Osteocyte (in vitro differentiated cells): ENCODE data around the gene ZNF75A. TPM values are rescaled to one million over a fixed set of nuclear protein-coding genes. Genes with fewer than 3 reads are reported as not detected.

Source experiments
- DNase-seq: peaks from one replicate; pipeline ENCODE4 v3.0.0; 2021; ENCODE audit warnings: mixed read lengths; ENCODE audit not compliant: unreplicated experiment; ENCODE audit errors: extremely low spot score
- H3K27ac Mint-ChIP-seq: one replicate; pipeline ENCODE4 v1.8.0; 2021; ENCODE audit warnings: mild to moderate bottlenecking, mixed read lengths; ENCODE audit not compliant: unreplicated experiment
- H3K27me3 Mint-ChIP-seq: one replicate; pipeline ENCODE4 v1.8.0; 2021; ENCODE audit warnings: mixed read lengths; ENCODE audit not compliant: unreplicated experiment
- H3K36me3 Mint-ChIP-seq: one replicate; pipeline ENCODE4 v1.8.0; 2021; ENCODE audit warnings: mixed read lengths; ENCODE audit not compliant: unreplicated experiment
- H3K4me1 Mint-ChIP-seq: one replicate; pipeline ENCODE4 v1.8.0; 2021; ENCODE audit warnings: mixed read lengths; ENCODE audit not compliant: unreplicated experiment
- H3K4me3 Mint-ChIP-seq: one replicate; pipeline ENCODE4 v1.8.0; 2021; ENCODE audit warnings: mild to moderate bottlenecking, moderate library complexity, mixed read lengths; ENCODE audit not compliant: unreplicated experiment
- H3K9me3 Mint-ChIP-seq: one replicate; pipeline ENCODE4 v1.8.0; 2021; ENCODE audit warnings: mixed read lengths; ENCODE audit not compliant: unreplicated experiment
- CTCF ChIP-seq: fragments of 200-600 bp; sonication (generic); IDR thresholded peaks from 2 replicates; pipeline ENCODE4 v1.5.0; 2021; ENCODE audit warnings: antibody characterized with exemption, mild to moderate bottlenecking, moderate library complexity
- total RNA-seq: library from RNA; stranded (reverse); gene quantifications from 2 replicates; pipeline ENCODE4 v1.2.1, GENCODE V29; 2021

Gene ZNF75A
- total RNA-seq, 1 donor from 2014 or later, result 24.2 TPM

- DNase-seq, result no peak
- TF ChIP-seq CTCF, result no peak
- peaks cover 11% of the 10 kb centered on the region for H3K27me3 Mint-ChIP-seq
- H3K4me3 Mint-ChIP-seq, result no peak within 1 kb of the TSS
- H3K27ac Mint-ChIP-seq, result no peak within 1 kb of the TSS
- H3K9me3 Mint-ChIP-seq, result peaks cover 17% of the 10 kb centered on the region
- no peaks in the 10 kb centered on the region for H3K36me3 Mint-ChIP-seq
- no peaks in the 10 kb centered on the region for H3K4me1 Mint-ChIP-seq
Observed at GRCh38 chr16:3355589-3355988, 50.3 kb downstream of the ZNF75A start, which contains the start of gene OR2C1. Gene OR2C1, plus strand, starts transcription at chr16:3355889. Its CDS starts 52 bp downstream, at chr16:3355941.

GRCh38 chr16:3356118-3356517 is 50.8 kb downstream of the ZNF75A start:
- peaks cover 14% of the 10 kb centered on the region for H3K27me3 Mint-ChIP-seq
- H3K27ac Mint-ChIP-seq, result no peak overlapping the region
- H3K9me3 Mint-ChIP-seq, result peaks cover 17% of the 10 kb centered on the region
- H3K36me3 Mint-ChIP-seq, result no peaks in the 10 kb centered on the region
- H3K4me3 Mint-ChIP-seq, result no peak overlapping the region
- no peaks in the 10 kb centered on the region for H3K4me1 Mint-ChIP-seq
- TF ChIP-seq CTCF, result no peak
- no peak for DNase-seq

- Mint-ChIP-seq H3K27me3 (peaks cover 9% of the 10 kb centered on the region), H3K4me1 (no peaks in the 10 kb centered on the region), H3K4me3 (no peak overlapping the region), H3K36me3 (no peaks in the 10 kb centered on the region), H3K9me3 (peaks cover 22% of the 10 kb centered on the region), H3K27ac (no peak overlapping the region)
- no peak for DNase-seq
- no peak for TF ChIP-seq CTCF
Observed at GRCh38 chr16:3358871-3359270, 53.6 kb downstream of the ZNF75A start.

GRCh38 chr16:3362931-3363330 is 57.6 kb downstream of the ZNF75A start:
- peaks cover 5% of the 10 kb centered on the region for H3K9me3 Mint-ChIP-seq
- no peaks in the 10 kb centered on the region for H3K4me1 Mint-ChIP-seq
- no peaks in the 10 kb centered on the region for H3K36me3 Mint-ChIP-seq
- no peak overlapping the region for H3K27ac Mint-ChIP-seq
- no peak for DNase-seq
- H3K4me3 Mint-ChIP-seq, result no peak overlapping the region
- peaks cover 7% of the 10 kb centered on the region for H3K27me3 Mint-ChIP-seq
- TF ChIP-seq CTCF, result no peak

- no peak for TF ChIP-seq CTCF
- Mint-ChIP-seq H3K36me3 (no peaks in the 10 kb centered on the region), H3K27me3 (peaks cover 7% of the 10 kb centered on the region), H3K4me1 (no peaks in the 10 kb centered on the region), H3K27ac (no peak overlapping the region), H3K4me3 (no peak overlapping the region), H3K9me3 (peaks cover 5% of the 10 kb centered on the region)
- no peak for DNase-seq
Observed at GRCh38 chr16:3363793-3364192, 58.5 kb downstream of the ZNF75A start.
